ENCODE data around the gene RBM20.

GRCh38 chr10:110699859-110700468 lies 55.8 kb downstream of the RBM20 start:
- no peak for TF ChIP-seq ZNF3 (CRISPR knock-in tag; IDR thresholded peaks at IDR 0.05)
- no peak for TF ChIP-seq TBL1XR1 (IDR thresholded peaks at IDR 0.05; ENCODE audit: borderline replicate concordance, low read length, partially characterized antibody)
- TF ChIP-seq ZNF660 (CRISPR knock-in tag; IDR thresholded peaks at IDR 0.05; ENCODE audit: borderline replicate concordance, low read depth), result no peak
- TF ChIP-seq POLR2A (IDR thresholded peaks at IDR 0.05; ENCODE audit: insufficient read depth in 1 of 2, low read depth in 2 of 2, low read length in 2 of 2), result no peak
- no peak for TF ChIP-seq E2F1 (CRISPR knock-in tag; IDR thresholded peaks at IDR 0.05)
- no peak for TF ChIP-seq SUZ12 (IDR thresholded peaks at IDR 0.05; ENCODE audit: low read depth, low read length)
- TF ChIP-seq ZBTB46 (CRISPR knock-in tag; IDR thresholded peaks at IDR 0.05; ENCODE audit: borderline replicate concordance), result no peak
- no peak for TF ChIP-seq DNMT3B (CRISPR knock-in tag; conservative IDR thresholded peaks at IDR 0.05)
- TF ChIP-seq ZBTB10 (CRISPR knock-in tag; IDR thresholded peaks at IDR 0.05; ENCODE audit: borderline replicate concordance), result no peak
- no peak for TF ChIP-seq CTCF (CRISPR knock-in tag; IDR thresholded peaks at IDR 0.05)
- TF ChIP-seq ZKSCAN1 (IDR thresholded peaks at IDR 0.05; ENCODE audit: low read length), result no peak
- TF ChIP-seq ZNF20 (CRISPR knock-in tag; IDR thresholded peaks at IDR 0.05), result no peak
